Effector memory CD8-positive, alpha-beta T cell (primary cell): ENCODE data around the gene GUCA2A.

Experiments
- ATAC-seq: fragments of 150-1000 bp; cut with Tn5 transposase; replicated peaks from 2 replicates; pipeline ENCODE4 v1.10.0; 2021; ENCODE audit warnings: mild to moderate bottlenecking, moderate library complexity
- DNase-seq, 3 experiments: peaks; one replicate each; pipeline ENCODE4 v3.0.0; 2021
- H3K27ac Mint-ChIP-seq, 2 donors: one replicate each; pipeline ENCODE4 v1.8.0; 2022; ENCODE audit warnings: mild to moderate bottlenecking in 2 of 2, mixed read lengths in 2 of 2, moderate library complexity in 2 of 2
- H3K27me3 Mint-ChIP-seq, 2 donors: one replicate each; pipeline ENCODE4 v1.8.0; 2022; ENCODE audit warnings: mixed read lengths in 2 of 2
- H3K36me3 Mint-ChIP-seq: one replicate; pipeline ENCODE4 v1.8.0; 2022; ENCODE audit warnings: mild to moderate bottlenecking, moderate library complexity, mixed read lengths; ENCODE audit not compliant: insufficient read depth
- H3K4me1 Mint-ChIP-seq, 2 donors: one replicate each; pipeline ENCODE4 v1.8.0; 2022; ENCODE audit warnings: low read depth in 2 of 2, mixed read lengths in 2 of 2
- H3K4me3 Mint-ChIP-seq, 2 donors: one replicate each; pipeline ENCODE4 v1.8.0; 2022; ENCODE audit warnings: mild to moderate bottlenecking in 2 of 2, mixed read lengths in 2 of 2, moderate library complexity in 2 of 2
- H3K9me3 Mint-ChIP-seq, 2 donors: one replicate each; pipeline ENCODE4 v1.8.0; 2022; ENCODE audit warnings: mixed read lengths in 2 of 2

GUCA2A gene

DNA sequence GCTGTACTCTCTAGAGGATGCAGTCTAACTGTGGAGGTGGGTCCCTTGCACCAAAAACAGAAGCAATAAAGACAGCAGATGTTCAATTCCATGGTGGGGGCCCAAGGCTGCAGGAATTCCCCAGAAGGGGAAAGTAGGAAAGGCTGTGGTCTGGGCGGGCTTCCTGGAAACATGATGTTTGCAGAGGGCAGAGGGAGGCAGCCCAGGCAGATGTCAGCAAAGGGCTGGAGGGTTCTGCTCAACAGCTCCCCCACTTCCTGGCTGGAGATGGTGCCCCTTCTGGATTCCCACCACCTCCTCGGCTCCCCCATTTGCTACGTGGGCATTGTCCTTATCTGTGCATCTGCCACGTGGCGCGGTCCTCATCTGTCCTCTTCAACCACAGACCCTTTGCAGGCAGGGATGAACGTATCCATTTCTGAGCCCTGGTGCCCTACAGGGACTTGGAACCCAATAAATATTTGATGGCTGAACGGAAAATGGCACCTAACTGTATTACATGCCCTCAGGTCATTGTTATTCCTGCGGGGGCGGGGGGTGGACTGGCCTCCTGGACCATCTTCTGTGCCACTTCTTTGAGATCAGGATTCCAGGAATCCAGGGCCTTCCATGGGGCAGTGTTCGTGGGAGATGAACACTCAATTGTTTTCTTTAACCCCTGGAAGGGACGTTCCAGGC lies 19.7 kb downstream of the GUCA2A start:
- Mint-ChIP-seq H3K9me3 (no peaks in the 10 kb centered on the region), H3K4me3 (no peak overlapping the region), H3K4me1 (peaks cover 0 to 3% of the 10 kb centered on the region in 2 donors), H3K27me3 (peaks cover 15 to 27% of the 10 kb centered on the region in 2 donors), H3K36me3 (no peaks in the 10 kb centered on the region), H3K27ac (no peak overlapping the region)
- ATAC-seq (no peak), DNase-seq (no peak)

DNA sequence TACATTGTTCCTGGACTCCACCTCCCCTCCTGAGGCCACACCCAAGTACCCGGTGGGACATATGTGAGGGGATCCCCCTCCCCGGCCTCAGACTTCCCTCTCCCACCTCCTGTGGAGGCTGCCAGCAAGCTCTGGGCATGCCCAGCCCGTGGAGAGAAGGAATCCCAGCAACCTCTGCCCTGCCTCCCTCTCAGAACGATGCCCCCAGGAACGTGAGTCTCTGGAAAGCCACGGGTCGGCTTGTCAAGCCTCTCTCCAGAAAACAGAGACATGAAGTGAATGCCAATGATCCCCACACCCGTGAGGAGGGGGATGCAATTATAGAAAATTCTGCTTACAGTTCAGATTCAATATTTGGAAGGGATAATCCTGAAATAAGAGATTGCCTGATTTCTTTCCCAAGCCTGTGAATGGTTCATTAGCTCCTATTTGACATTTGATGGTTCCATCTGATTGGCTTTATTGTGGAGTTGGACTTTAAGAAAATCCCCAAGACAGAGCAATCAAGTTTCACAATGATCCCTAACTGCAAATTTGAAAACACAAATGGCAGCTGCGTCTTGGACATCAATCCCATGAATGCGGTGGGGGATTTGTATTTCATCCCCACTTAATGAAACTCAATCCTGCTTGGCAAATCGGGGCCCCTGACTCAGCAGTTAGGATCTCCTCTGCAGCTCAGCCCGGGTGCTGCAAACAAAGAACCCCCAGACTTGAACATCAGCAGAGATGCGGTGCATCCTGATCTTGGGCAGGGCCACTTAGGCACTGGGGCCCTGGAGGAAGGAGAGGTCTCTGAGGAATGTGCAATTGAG lies 20.4 kb downstream of the GUCA2A start:
- no peak for DNase-seq
- H3K4me3 Mint-ChIP-seq = no peak overlapping the region
- no peak overlapping the region for H3K27ac Mint-ChIP-seq
- peaks cover 0 to 3% of the 10 kb centered on the region in 2 donors for H3K4me1 Mint-ChIP-seq
- peaks cover 15 to 26% of the 10 kb centered on the region in 2 donors for H3K27me3 Mint-ChIP-seq
- H3K9me3 Mint-ChIP-seq = no peaks in the 10 kb centered on the region
- no peaks in the 10 kb centered on the region for H3K36me3 Mint-ChIP-seq
- no peak for ATAC-seq

- ATAC-seq (no peak), DNase-seq (no peak)
- H3K36me3 Mint-ChIP-seq = no peaks in the 10 kb centered on the region
- no peak overlapping the region for H3K27ac Mint-ChIP-seq
- H3K4me3 Mint-ChIP-seq = no peak overlapping the region
- H3K27me3 Mint-ChIP-seq = peaks cover 21 to 26% of the 10 kb centered on the region in 2 donors
- no peaks in the 10 kb centered on the region for H3K9me3 Mint-ChIP-seq
- peaks cover 0 to 3% of the 10 kb centered on the region in 2 donors for H3K4me1 Mint-ChIP-seq
Measured at GRCh38 chr1:42142894-42143675, 21.5 kb downstream of the GUCA2A start.

DNA sequence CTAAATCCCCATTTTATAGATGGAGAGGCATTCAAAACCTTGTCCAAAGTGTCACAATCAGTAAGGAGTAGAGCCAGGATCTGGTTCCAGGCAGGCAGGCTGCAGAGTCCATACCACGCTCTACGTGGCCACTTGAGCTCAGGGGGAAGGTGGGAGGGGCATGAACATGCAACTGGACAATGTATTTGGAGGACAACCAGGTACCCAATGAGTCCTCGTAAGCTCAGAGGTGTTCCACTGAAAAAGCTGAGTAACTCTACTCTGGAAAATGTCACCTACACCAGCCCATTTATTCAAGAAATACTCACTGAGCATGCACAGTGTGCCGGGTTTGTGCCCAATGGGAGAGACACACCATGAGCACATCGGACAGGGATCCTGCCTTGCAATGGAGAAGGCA lies 22.6 kb downstream of the GUCA2A start:
- ATAC-seq = no peak
- no peaks in the 10 kb centered on the region for H3K9me3 Mint-ChIP-seq
- no peak overlapping the region for H3K27ac Mint-ChIP-seq
- peaks cover 24 to 33% of the 10 kb centered on the region in 2 donors for H3K27me3 Mint-ChIP-seq
- H3K4me3 Mint-ChIP-seq = no peak overlapping the region
- no peak for DNase-seq
- H3K4me1 Mint-ChIP-seq = peaks cover 0 to 3% of the 10 kb centered on the region in 2 donors
- no peaks in the 10 kb centered on the region for H3K36me3 Mint-ChIP-seq

- Mint-ChIP-seq H3K27me3 (peaks cover 33 to 36% of the 10 kb centered on the region in 2 donors), H3K4me1 (peaks cover 0 to 3% of the 10 kb centered on the region in 2 donors), H3K4me3 (no peak overlapping the region), H3K9me3 (no peaks in the 10 kb centered on the region), H3K36me3 (no peaks in the 10 kb centered on the region), H3K27ac (no peak overlapping the region)
- ATAC-seq (no peak), DNase-seq (no peak)
Measured at GRCh38 chr1:42140191-42140590, 24.4 kb downstream of the GUCA2A start.

DNA sequence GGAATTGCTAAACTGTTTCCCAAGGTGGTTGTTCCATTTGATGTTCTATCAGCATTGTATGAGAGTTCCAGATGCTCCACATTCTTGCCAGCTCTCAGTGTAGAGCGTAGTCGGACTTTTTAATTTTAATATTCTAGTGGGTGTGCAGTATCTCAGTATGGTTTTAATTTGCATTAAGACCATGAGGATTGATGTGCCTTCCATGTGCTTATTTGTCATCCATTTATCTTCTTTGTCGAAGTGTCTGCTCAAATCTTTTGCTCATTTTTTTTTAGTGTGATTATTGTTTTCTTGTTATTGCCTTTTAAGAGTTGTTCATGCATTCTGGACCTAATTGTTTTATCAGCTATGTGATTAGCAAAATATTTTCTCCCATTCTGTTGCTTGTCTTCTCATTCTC lies 25.1 kb downstream of the GUCA2A start:
- ATAC-seq (no peak), DNase-seq (no peak)
- Mint-ChIP-seq H3K4me1 (peaks cover 0 to 3% of the 10 kb centered on the region in 2 donors), H3K27ac (no peak overlapping the region), H3K27me3 (peaks cover 33 to 36% of the 10 kb centered on the region in 2 donors), H3K4me3 (no peak overlapping the region), H3K36me3 (no peaks in the 10 kb centered on the region), H3K9me3 (no peaks in the 10 kb centered on the region)

- DNase-seq = no peak
- Mint-ChIP-seq H3K4me3 (no peak overlapping the region), H3K4me1 (peaks cover 0 to 3% of the 10 kb centered on the region in 2 donors), H3K27ac (no peak overlapping the region), H3K9me3 (no peaks in the 10 kb centered on the region), H3K36me3 (no peaks in the 10 kb centered on the region), H3K27me3 (peaks cover 33 to 36% of the 10 kb centered on the region in 2 donors)
- ATAC-seq = no peak
Measured at GRCh38 chr1:42138586-42138985, 26.0 kb downstream of the GUCA2A start.

DNA sequence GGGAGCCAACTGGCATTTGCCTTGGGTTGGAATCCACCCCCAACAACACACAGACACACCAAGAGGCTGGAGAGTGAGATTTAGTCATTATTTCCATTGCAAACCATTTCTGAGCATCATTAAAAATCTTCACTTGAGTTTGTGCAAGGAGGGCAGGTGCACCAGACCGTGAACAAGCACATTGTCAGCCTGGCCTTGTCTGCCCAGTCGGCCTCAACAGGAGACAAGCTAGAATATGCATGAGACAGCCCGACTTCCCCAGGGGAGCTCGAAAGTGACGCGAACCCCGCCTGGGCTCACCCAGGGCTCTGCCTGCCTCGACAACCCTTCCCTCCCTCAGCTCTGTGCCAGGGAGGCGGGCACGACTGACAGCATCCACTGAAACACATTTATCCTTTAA lies 26.8 kb downstream of the GUCA2A start:
- no peak for ATAC-seq
- peaks cover 27 to 36% of the 10 kb centered on the region in 2 donors for H3K27me3 Mint-ChIP-seq
- DNase-seq = no peak
- no peaks in the 10 kb centered on the region for H3K4me1 Mint-ChIP-seq
- no peaks in the 10 kb centered on the region for H3K36me3 Mint-ChIP-seq
- H3K27ac Mint-ChIP-seq = no peak overlapping the region
- H3K4me3 Mint-ChIP-seq = no peak overlapping the region
- H3K9me3 Mint-ChIP-seq = no peaks in the 10 kb centered on the region

DNA sequence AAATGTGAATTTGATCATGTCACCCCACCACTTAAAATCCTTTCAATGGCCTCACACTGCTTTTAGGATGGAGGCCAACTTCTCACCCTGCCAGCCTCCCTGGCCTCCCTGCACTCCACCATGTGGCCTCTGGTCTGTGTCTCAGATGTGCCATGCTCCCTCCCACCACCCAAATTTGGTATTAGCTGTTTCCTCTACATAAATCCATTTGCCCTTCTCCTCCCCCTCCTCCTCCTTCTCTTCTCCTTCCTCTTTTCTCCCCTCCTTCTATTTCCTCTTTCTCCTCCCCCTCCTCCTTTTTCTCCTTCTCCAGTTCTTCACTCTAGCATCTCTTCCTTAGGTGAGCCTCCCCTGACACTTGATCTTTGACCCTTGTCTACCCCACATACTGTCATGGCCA lies 28.1 kb downstream of the GUCA2A start:
- Mint-ChIP-seq H3K36me3 (no peaks in the 10 kb centered on the region), H3K27ac (no peak overlapping the region), H3K4me3 (no peak overlapping the region), H3K27me3 (peaks cover 17 to 30% of the 10 kb centered on the region in 2 donors), H3K4me1 (no peaks in the 10 kb centered on the region), H3K9me3 (no peaks in the 10 kb centered on the region)
- DNase-seq = no peak
- ATAC-seq = no peak

DNA sequence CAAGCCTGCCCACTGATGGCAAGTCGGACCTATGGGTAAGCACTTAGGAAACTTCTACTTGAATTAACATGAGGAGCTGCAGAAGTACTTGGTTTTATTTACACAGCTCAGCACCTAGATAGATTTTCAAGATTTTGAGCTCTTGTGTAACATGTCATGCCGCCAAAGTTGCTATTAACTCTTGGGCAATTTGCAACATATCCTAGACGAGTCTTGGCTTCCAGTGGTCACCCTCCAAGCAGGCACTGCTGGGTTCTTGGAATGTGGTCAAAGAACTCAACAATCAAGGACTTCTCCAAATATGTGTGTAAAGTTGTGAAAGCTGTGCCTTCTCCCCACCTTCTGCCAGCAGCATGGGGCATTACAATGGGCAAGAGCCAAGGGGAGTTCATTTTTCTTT lies 29.1 kb downstream of the GUCA2A start:
- DNase-seq = no peak
- Mint-ChIP-seq H3K27ac (no peak overlapping the region), H3K9me3 (no peaks in the 10 kb centered on the region)

DNA sequence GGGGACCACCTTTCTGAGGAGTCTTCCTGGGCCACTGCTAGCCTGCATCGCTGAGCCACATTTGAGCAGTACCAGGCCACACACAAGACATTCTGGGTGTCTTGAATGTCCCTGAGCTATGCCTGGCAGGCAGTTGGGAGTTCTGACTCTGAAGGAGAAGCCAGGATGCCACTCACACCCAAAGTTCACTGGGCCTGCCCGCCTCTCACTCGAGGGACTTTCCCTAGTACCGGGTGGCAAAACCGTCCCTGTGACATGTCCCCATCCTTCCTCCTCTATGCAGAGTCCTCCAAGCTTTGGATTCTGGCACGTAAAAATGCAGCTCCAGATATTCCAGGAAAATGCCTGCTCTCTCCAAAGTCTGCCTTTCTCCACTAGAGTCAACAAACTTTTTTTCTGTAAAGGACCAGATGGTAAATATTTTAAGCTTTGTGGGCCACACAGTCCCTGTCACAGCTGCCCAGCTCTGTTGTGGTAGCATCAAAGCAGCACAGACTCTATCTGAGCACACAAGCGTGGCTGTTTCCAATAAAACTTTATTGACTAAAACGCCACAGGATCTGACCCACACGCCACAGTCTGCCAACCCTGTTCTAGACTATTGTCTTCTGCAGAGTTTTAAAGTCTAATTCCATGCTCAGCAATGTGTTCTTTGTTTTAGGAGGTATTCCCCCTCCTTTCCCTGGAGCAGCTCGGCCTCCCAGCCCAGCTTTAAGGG lies 30.6 kb downstream of the GUCA2A start:
- no peak overlapping the region for H3K27ac Mint-ChIP-seq
- peaks cover 20 to 33% of the 10 kb centered on the region in 2 donors for H3K27me3 Mint-ChIP-seq
- ATAC-seq (no peak), DNase-seq (no peak)
- H3K9me3 Mint-ChIP-seq = no peaks in the 10 kb centered on the region
- H3K36me3 Mint-ChIP-seq = no peaks in the 10 kb centered on the region
- no peak overlapping the region for H3K4me3 Mint-ChIP-seq
- H3K4me1 Mint-ChIP-seq = no peaks in the 10 kb centered on the region

More for the DNA sequence above, 29.1 kb downstream of the GUCA2A start:
- H3K4me1 Mint-ChIP-seq = no peaks in the 10 kb centered on the region
- no peaks in the 10 kb centered on the region for H3K36me3 Mint-ChIP-seq
- no peak for ATAC-seq
- no peak overlapping the region for H3K4me3 Mint-ChIP-seq
- peaks cover 10 to 23% of the 10 kb centered on the region in 2 donors for H3K27me3 Mint-ChIP-seq

GRCh38 chr1:42133390-42133789 lies 31.2 kb downstream of the GUCA2A start:
- Mint-ChIP-seq H3K4me3 (no peak overlapping the region), H3K27ac (no peak overlapping the region), H3K9me3 (no peaks in the 10 kb centered on the region), H3K4me1 (no peaks in the 10 kb centered on the region), H3K36me3 (no peaks in the 10 kb centered on the region), H3K27me3 (peaks cover 26 to 31% of the 10 kb centered on the region in 2 donors)
- ATAC-seq (no peak), DNase-seq (no peak)

GRCh38 chr1:42130061-42130660 lies 34.4 kb downstream of the GUCA2A start:
- Mint-ChIP-seq H3K9me3 (no peaks in the 10 kb centered on the region), H3K36me3 (no peaks in the 10 kb centered on the region), H3K4me3 (no peak overlapping the region)

More at GRCh38 chr1:42130061-42130660, 34.4 kb downstream of the GUCA2A start:
- ATAC-seq (no peak), DNase-seq (no peak)
- no peaks in the 10 kb centered on the region for H3K4me1 Mint-ChIP-seq
- H3K27me3 Mint-ChIP-seq = peaks cover 15 to 27% of the 10 kb centered on the region in 2 donors
- H3K27ac Mint-ChIP-seq = no peak overlapping the region
